Measurements from ENCODE around the gene MXD4. TPM values are rescaled to one million over a fixed set of nuclear protein-coding genes. Genes with fewer than 3 reads are reported as not detected.
A peak's percentile ranks its signal among the peaks of the same experiment; 100 is the strongest.

The MXD4 gene
- total and polyA plus RNA-seq, 9 of the 15 experiments (the other 6 are each of a cell fraction or from before 2014, with no cell fraction given) = 0.06 to 13.5 (median 5.9) TPM

- no peak for TF ChIP-seq ZNF318 (IDR thresholded peaks at IDR 0.05; ENCODE audit: borderline replicate concordance in 1 of 2, low read depth in 1 of 2)
- TF ChIP-seq ID3 (CRISPR knock-in tag; IDR thresholded peaks at IDR 0.05) = no peak
- TF ChIP-seq ID3 (tag; IDR thresholded peaks at IDR 0.05) = peak; percentile 73; the same call in 1 of the 2 replicates
- TF ChIP-seq ELF2 (CRISPR knock-in tag; IDR thresholded peaks at IDR 0.05) = peak; percentile 69
- no peak for TF ChIP-seq TCF7 (IDR thresholded peaks at IDR 0.05; ENCODE audit: borderline replicate concordance)
- TF ChIP-seq ZBTB12 (CRISPR knock-in tag; IDR thresholded peaks at IDR 0.05) = no peak
- no peak for TF ChIP-seq ZNF431 (CRISPR knock-in tag; IDR thresholded peaks at IDR 0.05)
- peak; percentile 100 for TF ChIP-seq RBM25 (IDR thresholded peaks at IDR 0.05; ENCODE audit: low read depth, low read length, severe bottlenecking)
- TF ChIP-seq PHTF2 (CRISPR knock-in tag; IDR thresholded peaks at IDR 0.05) = no peak
- no peak for TF ChIP-seq ZNF274 (IDR thresholded peaks at IDR 0.05; ENCODE audit: borderline replicate concordance, low read depth, low read length)
- TF ChIP-seq RBM14 (IDR thresholded peaks at IDR 0.05; ENCODE audit: borderline replicate concordance, insufficient read depth, low read depth, low read length) = no peak
- no peak for TF ChIP-seq RBM22 (IDR thresholded peaks at IDR 0.05; ENCODE audit: low read depth, low read length, poor library complexity, severe bottlenecking)
- no peak for TF ChIP-seq MCM5 (IDR thresholded peaks at IDR 0.05; ENCODE audit: low read depth)
- TF ChIP-seq IFI16 (CRISPR knock-in tag; IDR thresholded peaks at IDR 0.05) = no peak
- TF ChIP-seq FOXO4 (CRISPR knock-in tag; IDR thresholded peaks at IDR 0.05) = no peak
Measured at GRCh38 chr4:2262145-2262943, 435 bp upstream of the MXD4 start (continued).

Measured in K562 (cell line).